H1 (cell line): Measurements from ENCODE around the gene LRRC18. TPM values are rescaled to one million over a fixed set of nuclear protein-coding genes. Genes with fewer than 3 reads are reported as not detected.

Experiments
- EP300 ChIP-seq, 2 experiments: IDR thresholded peaks; 1 replicate in 1 of 2; 2 replicates in 1 of 2; pipeline ENCODE4 v1.6.1; 2011 to 2012; ENCODE audit warnings: low read depth in 2 of 2, low read length in 2 of 2, mild to moderate bottlenecking in 2 of 2, borderline replicate concordance in 1 of 2, inconsistent platforms in 1 of 2, moderate library complexity in 1 of 2
- FOSL1 ChIP-seq: IDR thresholded peaks from 2 replicates; pipeline ENCODE4 v1.6.1; 2011; ENCODE audit warnings: mild to moderate bottlenecking, low read depth, low read length, moderate library complexity; ENCODE audit not compliant: insufficient read depth
- GABPA ChIP-seq: IDR thresholded peaks from 2 replicates; pipeline ENCODE4 v1.6.1; 2011; ENCODE audit warnings: mild to moderate bottlenecking, low read length, moderate library complexity, borderline replicate concordance; ENCODE audit not compliant: insufficient read depth
- KDM4A ChIP-seq: IDR thresholded peaks from one replicate; pipeline ENCODE4 v1.7.1; 2012; ENCODE audit warnings: low read depth, mild to moderate bottlenecking, moderate library complexity, low read length, inconsistent platforms; ENCODE audit not compliant: severe bottlenecking
- RBBP5 ChIP-seq: IDR thresholded peaks from 2 replicates; pipeline ENCODE4 v1.7.1; 2012; ENCODE audit warnings: low read depth, mild to moderate bottlenecking, inconsistent platforms, low read length, moderate library complexity, borderline replicate concordance
- polyA plus RNA-seq, 7 experiments: library from polyadenylated mRNA; depleted of rRNA in 3 of 7; stranded (reverse) in 5 of 7; unstranded in 2 of 7; fragments of >200 nt in 5 of 7; fragments of 200-250 nt in 2 of 7; gene quantifications; 1 replicate in 5 of 7; 2 replicates in 1 of 7; 4 replicates in 1 of 7; pipeline versions ENCODE4 v1.2.1 to v1.2.3, GENCODE V29; 2011 to 2013; ENCODE audit warnings: missing spikeins in 2 of 7, mixed read lengths in 2 of 7
- total RNA-seq: library from RNA; stranded (reverse); fragmentation: NEBNext Ultra II Directional; extraction: Animal tissue kit (Norgen Biotek cat#: 25700); gene quantifications from 2 replicates; pipeline ENCODE4 v1.2.1, GENCODE V29; 2021
- TF ChIP-seq, protein P1 (sequence below), 3 experiments: IDR thresholded peaks; 1 replicate in 2 of 3; 2 replicates in 1 of 3; pipeline versions ENCODE4 v1.5.1 to v1.6.1; 2011; ENCODE audit warnings: low read length in 3 of 3, mild to moderate bottlenecking in 3 of 3, inconsistent platforms in 2 of 3, low read depth in 1 of 3, moderate library complexity in 1 of 3; ENCODE audit not compliant: insufficient read depth in 1 of 3; ENCODE audit errors: control extremely low read depth in 1 of 3
- TF ChIP-seq, protein P2 (sequence below): IDR thresholded peaks from 2 replicates; pipeline ENCODE4 v1.6.1; 2011; ENCODE audit warnings: low read length, improper control_type of control experiment

Gene LRRC18
- total and polyA plus RNA-seq, 2 of the 8 experiments (the other 6 are each of a cell fraction or from before 2014, with no cell fraction given), result not detected

DNA sequence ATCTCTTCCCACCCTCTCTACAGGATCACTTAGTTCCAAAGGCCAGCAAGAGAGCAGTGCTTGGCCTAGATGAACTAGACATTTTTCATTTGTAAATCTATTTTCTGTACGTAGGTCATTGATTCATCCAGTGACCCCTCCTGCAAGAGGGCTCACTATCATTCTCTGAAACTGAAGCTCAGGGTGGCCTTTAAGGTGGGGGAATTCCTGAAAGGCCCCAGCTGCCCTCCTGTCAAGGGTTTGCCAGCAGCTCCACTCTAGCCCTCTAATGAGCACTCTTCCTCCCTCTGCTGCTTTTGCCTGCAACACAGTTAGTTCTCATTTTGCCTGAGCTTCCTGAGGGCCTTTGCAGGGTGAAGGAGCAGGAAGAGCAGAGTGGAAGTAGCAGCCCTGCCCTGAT lies 41.2 kb downstream of the LRRC18 start (continued):
- no peak for TF ChIP-seq KDM4A
- TF ChIP-seq, protein P1, sequence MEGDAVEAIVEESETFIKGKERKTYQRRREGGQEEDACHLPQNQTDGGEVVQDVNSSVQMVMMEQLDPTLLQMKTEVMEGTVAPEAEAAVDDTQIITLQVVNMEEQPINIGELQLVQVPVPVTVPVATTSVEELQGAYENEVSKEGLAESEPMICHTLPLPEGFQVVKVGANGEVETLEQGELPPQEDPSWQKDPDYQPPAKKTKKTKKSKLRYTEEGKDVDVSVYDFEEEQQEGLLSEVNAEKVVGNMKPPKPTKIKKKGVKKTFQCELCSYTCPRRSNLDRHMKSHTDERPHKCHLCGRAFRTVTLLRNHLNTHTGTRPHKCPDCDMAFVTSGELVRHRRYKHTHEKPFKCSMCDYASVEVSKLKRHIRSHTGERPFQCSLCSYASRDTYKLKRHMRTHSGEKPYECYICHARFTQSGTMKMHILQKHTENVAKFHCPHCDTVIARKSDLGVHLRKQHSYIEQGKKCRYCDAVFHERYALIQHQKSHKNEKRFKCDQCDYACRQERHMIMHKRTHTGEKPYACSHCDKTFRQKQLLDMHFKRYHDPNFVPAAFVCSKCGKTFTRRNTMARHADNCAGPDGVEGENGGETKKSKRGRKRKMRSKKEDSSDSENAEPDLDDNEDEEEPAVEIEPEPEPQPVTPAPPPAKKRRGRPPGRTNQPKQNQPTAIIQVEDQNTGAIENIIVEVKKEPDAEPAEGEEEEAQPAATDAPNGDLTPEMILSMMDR (IDR thresholded peaks at IDR 0.05; ENCODE audit: control extremely low read depth in 1 of 3, insufficient read depth in 1 of 3, low read depth in 1 of 3, low read length in 3 of 3), result no peak
- TF ChIP-seq GABPA, result no peak
- TF ChIP-seq RBBP5, result no peak
- TF ChIP-seq FOSL1, result no peak
- TF ChIP-seq, protein P2, sequence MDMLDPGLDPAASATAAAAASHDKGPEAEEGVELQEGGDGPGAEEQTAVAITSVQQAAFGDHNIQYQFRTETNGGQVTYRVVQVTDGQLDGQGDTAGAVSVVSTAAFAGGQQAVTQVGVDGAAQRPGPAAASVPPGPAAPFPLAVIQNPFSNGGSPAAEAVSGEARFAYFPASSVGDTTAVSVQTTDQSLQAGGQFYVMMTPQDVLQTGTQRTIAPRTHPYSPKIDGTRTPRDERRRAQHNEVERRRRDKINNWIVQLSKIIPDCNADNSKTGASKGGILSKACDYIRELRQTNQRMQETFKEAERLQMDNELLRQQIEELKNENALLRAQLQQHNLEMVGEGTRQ, result no peak
- no peak for TF ChIP-seq EP300 (IDR thresholded peaks at IDR 0.05; ENCODE audit: borderline replicate concordance in 1 of 2, low read depth in 2 of 2, low read length in 2 of 2)
